HG02840 (cell line): ENCODE results near the gene STPG4.

Experiments used
- ATAC-seq: cut with Tn5 transposase; IDR thresholded peaks from one replicate; pipeline ENCODE4 v1.9.1; 2021; ENCODE audit warnings: mild to moderate bottlenecking, moderate library complexity, moderate number of reproducible peaks; ENCODE audit not compliant: unreplicated experiment, low FRiP score

The STPG4 gene

DNA sequence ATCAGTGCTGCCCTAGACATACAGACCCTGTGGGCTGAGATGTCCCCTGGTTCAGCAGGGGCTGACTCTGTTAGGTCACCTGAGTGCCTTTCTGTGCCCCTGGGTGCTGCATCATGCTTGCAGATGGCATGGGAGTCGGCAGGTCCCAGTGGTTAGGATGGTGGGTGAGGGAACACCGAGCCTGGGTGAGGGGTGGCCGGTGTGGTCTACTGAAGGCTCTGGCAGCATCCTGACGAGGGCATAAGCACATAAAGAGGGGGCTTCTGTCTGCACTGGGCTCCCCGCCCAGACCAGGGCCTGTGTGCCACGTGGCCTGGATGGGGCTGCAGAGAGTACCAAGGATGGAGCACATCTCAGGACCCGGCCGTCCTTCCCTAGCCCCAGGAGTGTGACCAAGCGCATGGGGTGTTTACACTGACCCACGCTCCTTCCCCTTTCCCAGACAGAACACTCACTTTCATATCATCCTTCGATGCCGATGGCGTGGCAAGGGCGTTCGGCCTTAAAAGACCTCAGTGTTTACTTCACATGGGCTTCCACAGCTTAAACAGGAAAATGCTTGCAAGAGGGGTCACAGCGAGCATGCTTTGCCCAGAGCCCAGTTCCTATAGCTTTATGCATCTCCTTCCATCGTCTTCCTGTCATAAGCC lies 115.1 kb downstream of the STPG4 start:
- ATAC-seq: no peak

DNA sequence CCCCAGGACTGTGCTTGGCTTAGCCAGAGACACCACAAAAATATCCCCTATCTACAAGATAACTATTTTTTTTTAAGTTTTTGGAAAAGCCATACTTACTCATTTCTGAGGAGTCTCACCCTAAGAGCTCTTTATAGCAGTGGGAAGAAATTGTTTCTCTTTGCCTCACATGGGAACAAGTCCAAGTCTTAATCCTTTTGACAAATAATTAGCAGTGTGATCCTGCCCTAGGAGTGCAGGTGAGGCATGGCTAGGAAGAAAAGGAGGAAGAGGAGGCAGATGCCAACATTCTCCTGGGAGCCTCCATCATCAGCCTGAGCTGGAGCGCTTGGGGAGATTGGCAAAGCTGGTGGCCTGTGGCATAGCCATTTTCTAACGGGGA lies 115.6 kb downstream of the STPG4 start:
- ATAC-seq: no peak

- no peak for ATAC-seq
Observed at GRCh38 chr2:47038656-47039488, 116.2 kb downstream of the STPG4 start.

- ATAC-seq: no peak
Observed at GRCh38 chr2:47037678-47038077, 117.4 kb downstream of the STPG4 start.
